ENCODE results near the gene DRC7.

The DRC7 gene

DNA sequence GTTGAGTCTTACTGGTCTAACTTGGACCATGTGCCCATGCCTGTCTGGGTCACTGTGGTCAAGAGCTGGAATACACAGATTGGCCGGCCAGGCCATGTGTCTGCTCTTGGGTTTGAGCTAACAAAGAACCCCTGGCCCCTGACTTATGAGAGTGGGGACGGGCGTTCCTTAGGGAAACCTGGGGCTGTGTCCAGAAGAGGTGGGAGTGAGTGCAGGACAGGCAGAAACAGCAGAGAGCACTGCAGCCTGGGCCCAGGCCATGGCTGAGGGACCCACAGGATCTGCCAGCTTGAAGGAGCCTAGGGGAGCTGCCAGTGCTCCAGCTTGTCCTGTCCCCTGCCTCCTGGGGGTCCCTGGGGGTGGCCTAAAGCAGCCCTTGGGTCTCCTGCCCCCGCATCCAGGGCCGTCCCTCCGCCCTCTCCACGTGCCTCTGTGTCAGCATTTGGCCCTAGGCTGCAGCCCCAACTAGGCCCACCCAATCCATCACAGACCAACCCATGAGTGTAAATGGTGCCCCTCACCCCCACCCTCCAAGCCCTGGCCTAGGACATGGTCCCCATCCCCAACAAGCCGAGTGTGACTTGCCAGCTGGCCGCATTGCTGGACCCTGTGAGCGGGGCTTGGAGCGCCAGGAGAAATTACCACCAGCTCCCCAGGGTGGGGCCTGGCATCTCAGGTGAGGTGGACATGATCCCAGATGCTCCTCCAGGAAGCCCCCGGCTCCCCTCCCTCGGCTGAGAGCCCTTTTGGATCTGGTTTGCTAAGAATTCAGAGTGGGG lies 12.5 kb upstream of the DRC7 start:
- H3K27me3 Mint-ChIP-seq, result no peaks in the 10 kb centered on the region
- DNase-seq, result no peak

DNA sequence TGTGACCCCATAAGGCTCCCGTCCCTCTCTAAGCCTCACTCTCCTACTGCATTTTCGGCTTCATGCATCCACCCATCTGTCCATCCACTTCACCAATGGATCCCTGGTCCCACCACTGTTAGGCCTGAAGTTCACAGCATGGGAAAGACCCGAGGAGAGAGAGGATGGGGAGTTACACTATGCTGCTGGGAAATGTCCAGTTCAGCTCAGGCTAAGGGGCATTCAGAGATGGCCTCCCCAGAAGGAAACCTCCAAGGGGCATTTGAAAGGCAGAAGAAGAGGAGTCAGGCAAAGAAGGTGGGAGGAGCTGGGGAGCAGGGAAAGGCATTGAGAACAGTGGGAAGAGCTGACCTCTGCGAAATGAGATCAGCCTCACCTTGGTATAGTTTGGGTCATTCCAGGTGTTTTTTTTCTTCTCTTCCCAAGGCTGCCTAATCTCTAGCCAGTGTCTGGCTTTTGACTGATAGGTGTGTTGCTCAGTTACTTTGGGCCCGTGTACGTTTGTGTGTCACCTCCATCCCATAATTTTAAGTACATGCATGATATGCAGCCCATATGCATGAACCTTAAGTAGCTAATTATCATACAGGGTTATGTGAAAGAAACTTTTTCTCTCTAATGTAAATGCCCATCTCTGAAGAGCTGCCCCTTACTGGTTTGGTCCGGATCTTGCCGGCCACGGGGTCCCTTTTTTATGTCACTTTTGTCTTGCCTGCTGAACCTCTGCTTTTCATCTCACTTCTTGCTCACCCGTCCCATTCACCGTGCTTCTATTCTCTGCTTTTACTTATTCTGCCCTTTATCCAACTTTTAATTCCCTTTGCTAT lies 11.6 kb upstream of the DRC7 start:
- peaks cover 2% of the 10 kb centered on the region for H3K4me1 Mint-ChIP-seq
- no peaks in the 10 kb centered on the region for H3K9me3 Mint-ChIP-seq
- DNase-seq, result no peak
- H3K4me3 Mint-ChIP-seq, result no peak overlapping the region
- H3K27me3 Mint-ChIP-seq, result no peaks in the 10 kb centered on the region
- no peak for ATAC-seq
- H3K27ac Mint-ChIP-seq, result peak overlapping the region in 1 of 2 donors; percentile 28

More for the DNA sequence above, 12.5 kb upstream of the DRC7 start:
- Mint-ChIP-seq H3K4me3 (no peak overlapping the region), H3K4me1 (no peaks in the 10 kb centered on the region), H3K27ac (peak overlapping the region in 1 of 2 donors; percentile 36), H3K9me3 (no peaks in the 10 kb centered on the region)
- peak; percentile 18 for ATAC-seq

DNA sequence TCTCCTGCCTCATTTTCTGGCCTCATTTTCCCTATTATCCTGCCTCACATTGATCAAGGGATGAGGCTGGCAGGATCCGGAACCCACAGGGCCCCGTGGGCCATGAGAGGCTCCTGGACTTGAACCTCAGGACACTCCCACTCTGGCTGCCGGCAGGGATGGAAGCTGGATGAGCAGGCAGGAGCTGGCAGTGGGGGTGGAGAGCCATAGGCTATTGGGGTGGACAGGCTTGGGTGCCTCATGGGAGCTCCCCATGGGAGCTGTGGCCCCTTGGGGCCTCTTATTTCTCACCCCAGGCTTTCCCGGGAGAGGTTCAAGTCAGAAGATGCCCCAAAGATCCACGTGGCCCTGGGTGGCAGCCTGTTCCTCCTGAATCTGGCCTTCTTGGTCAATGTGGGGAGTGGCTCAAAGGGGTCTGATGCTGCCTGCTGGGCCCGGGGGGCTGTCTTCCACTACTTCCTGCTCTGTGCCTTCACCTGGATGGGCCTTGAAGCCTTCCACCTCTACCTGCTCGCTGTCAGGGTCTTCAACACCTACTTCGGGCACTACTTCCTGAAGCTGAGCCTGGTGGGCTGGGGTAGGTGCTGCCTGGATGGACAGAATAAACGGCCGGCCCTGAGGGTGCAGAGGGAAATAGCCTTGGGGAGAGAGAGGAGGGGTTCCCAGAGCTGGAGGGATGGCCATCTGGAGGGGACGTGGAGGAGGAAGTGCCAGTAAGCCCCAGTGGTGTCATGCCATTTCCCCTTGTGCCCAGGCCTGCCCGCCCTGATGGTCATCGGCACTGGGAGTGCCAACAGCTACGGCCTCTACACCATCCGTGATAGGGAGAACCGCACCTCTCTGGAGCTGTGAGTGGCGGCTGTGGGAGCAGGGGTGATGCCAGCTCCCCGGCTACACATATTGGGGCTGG lies 10.7 kb upstream of the DRC7 start:
- ATAC-seq (no peak), DNase-seq (no peak)
- Mint-ChIP-seq H3K27ac (peak overlapping the region in 1 of 2 donors; percentile 38), H3K9me3 (no peaks in the 10 kb centered on the region), H3K4me1 (peaks cover 10% of the 10 kb centered on the region), H3K4me3 (no peak overlapping the region), H3K27me3 (no peaks in the 10 kb centered on the region)

DNA sequence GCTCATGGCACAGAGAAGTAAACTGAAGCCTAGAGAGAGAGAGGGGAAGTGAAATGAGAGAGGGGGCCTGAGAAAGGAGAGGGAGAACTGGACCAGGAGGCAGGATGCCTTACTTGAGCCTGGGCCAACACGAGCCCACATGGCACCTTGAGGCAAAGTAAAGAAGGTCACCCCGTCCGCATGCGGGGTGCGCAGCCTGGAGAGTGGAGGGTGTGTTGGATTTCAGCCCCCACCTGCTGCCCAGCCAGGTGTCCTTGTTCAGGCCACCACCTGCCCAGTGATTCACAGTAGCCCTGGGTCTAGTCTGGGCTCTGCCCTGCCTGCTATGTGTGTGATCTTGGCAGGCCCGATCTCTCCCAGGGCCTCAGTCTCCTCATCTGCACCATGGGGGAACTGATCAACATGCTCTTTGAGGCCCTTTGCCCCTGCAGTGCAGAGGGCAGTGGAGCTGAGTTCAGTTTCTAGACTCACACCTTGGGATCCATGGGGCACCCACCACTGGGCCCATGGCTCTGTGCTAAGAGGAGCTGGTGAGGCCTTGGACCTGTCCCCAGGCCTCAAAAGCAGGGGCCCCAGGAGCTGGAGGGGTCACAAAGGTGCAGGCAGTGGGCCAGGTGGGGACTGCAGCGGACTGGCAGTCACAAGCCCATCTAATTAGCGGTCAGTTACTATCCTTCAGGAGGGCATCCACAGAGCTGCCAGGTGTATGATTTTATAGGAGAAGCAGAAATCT lies 9.8 kb upstream of the DRC7 start:
- no peak overlapping the region for H3K4me3 Mint-ChIP-seq
- H3K27ac Mint-ChIP-seq, result peak overlapping the region in 1 of 2 donors; percentile 38
- H3K4me1 Mint-ChIP-seq, result peaks cover 19% of the 10 kb centered on the region
- no peaks in the 10 kb centered on the region for H3K9me3 Mint-ChIP-seq
- no peaks in the 10 kb centered on the region for H3K27me3 Mint-ChIP-seq
- DNase-seq, result no peak
- ATAC-seq, result no peak

DNA sequence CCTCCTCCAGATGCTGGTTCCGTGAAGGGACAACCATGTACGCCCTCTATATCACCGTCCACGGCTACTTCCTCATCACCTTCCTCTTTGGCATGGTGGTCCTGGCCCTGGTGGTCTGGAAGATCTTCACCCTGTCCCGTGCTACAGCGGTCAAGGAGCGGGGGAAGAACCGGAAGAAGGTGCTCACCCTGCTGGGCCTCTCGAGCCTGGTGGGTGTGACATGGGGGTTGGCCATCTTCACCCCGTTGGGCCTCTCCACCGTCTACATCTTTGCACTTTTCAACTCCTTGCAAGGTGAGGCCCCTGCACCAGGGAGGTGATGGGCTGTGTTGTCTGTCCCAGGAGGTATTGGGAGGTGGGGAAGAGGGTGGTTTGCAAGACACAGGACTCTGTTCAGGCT lies 9.0 kb upstream of the DRC7 start:
- Mint-ChIP-seq H3K27ac (no peak overlapping the region), H3K9me3 (no peaks in the 10 kb centered on the region), H3K27me3 (no peaks in the 10 kb centered on the region), H3K4me3 (no peak overlapping the region), H3K4me1 (peaks cover 28% of the 10 kb centered on the region)
- no peak for DNase-seq
- ATAC-seq, result no peak

DNA sequence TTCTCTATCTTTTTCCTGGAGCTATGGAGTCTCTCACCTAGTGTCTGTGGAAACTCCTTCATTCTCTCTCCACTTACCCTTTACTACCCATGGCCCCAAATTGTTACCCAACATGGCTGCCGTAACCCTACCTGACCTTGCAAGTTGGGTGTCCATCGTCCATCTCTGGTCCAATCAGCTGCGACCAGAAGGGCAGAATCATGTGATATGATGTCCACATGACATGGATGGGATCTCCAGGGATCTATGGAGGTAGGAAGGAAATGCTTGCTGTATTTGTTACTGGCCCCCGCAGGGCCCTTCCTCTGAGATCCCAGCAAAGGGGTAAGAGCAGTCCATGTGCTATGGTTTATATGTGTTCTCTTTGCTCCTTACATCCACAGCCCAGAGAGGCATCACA lies 8.0 kb upstream of the DRC7 start:
- Mint-ChIP-seq H3K9me3 (no peaks in the 10 kb centered on the region), H3K27me3 (no peaks in the 10 kb centered on the region), H3K27ac (no peak overlapping the region), H3K4me3 (no peak overlapping the region), H3K4me1 (peaks cover 33% of the 10 kb centered on the region)
- ATAC-seq (no peak), DNase-seq (no peak)

DNA sequence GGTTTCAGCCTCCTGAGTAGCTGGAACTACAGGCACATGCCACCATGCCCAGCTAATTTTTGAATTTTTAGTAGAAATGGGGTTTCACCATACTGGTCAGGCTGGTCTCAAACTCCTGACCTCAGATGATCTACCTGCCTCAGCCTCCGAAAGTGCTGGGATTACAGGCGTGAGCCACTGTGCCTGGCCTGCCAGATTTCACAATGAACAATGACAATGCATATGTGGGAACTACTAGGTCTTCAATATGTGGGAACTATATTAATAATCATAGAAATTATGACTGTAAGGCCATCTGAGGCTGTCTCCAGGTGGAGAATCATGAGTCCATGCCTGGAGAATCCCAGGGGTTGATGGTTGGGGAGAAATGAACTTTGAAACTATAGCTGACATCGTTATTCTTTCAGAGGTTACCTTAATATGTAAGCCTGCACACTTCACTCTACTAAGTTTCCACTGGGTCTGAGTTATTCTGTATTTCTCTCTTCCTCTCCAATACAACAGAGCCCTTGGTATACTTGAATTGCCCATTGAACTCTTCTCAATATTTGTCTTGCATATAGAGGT lies 7.2 kb upstream of the DRC7 start:
- Mint-ChIP-seq H3K27me3 (no peaks in the 10 kb centered on the region), H3K9me3 (no peaks in the 10 kb centered on the region), H3K27ac (peak overlapping the region in 1 of 2 donors; percentile 47), H3K4me3 (no peak overlapping the region), H3K4me1 (peaks cover 33% of the 10 kb centered on the region)
- DNase-seq (no peak), ATAC-seq (no peak)

DNA sequence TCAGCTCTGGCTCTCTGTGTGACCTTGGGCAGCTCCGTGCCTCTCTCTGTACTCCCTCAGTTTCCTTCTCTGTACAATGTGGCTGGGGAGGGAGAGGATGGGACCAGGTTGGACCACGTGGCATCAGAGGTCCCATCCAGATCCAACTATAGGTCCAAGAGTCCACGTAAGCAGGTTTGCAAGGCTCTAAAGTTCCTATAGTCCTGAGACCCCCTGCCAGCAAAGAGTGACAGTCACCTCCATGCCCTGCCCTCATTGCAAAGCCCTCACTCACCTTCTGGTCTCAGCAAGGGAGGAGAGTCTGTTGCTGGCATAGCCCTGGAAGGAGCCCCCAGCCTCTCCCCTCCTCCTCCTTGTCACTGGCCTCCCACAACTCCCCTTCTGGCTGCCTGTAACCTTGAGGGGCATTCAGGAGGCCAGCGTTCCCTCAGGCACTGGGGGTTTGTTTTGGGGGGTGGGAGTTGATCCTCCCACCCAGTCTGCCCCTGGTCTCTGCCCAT lies 6.1 kb upstream of the DRC7 start:
- peaks cover 33% of the 10 kb centered on the region for H3K4me1 Mint-ChIP-seq
- peak overlapping the region in 1 of 2 donors; percentile 84 for H3K4me3 Mint-ChIP-seq
- no peaks in the 10 kb centered on the region for H3K9me3 Mint-ChIP-seq
- no peak for ATAC-seq
- no peak overlapping the region for H3K27ac Mint-ChIP-seq
- DNase-seq, result no peak
- no peaks in the 10 kb centered on the region for H3K27me3 Mint-ChIP-seq

DNA sequence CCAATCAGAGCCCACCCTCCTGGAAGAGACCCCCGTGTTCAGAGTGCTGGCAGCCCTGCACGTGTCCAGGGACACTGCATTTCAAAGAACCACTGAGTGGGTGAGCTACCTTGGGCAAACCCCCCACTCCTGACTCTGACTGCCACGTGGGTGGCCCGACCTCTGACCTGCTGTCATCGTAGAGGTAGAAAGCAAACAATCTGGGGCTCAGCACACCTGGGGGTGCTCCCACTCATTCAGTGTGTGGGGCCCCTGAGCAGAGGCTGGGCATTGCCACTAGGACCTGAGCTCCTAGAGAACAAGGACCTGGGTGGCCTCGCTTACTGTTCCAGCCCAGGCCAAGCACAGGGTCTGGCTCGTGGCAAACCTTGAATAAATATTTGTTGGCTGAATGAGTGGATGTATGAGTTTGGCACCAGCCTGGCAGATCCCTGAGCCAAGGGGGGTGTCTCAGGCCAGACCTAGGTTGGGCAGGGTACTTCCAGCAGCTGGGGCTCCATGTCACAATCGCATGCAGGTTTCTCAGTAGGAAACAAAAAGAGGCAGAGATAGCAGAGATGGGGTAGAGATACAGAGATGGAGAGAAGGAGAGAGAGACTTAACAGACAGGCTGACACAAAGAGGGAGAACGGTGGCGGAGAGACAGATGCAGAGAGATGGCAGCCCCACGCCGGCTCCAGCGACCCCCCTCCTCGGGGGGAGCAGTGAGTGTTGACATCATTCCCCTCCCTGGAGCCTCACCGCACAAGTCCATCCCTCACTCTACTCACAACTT lies 5.4 kb upstream of the DRC7 start:
- Mint-ChIP-seq H3K27me3 (no peaks in the 10 kb centered on the region), H3K4me1 (peaks cover 33% of the 10 kb centered on the region), H3K4me3 (peak overlapping the region; percentile 80 to 84), H3K9me3 (no peaks in the 10 kb centered on the region), H3K27ac (peak overlapping the region; percentile 93 to 95)
- peak; percentile 9 for ATAC-seq
- no peak for DNase-seq

DNA sequence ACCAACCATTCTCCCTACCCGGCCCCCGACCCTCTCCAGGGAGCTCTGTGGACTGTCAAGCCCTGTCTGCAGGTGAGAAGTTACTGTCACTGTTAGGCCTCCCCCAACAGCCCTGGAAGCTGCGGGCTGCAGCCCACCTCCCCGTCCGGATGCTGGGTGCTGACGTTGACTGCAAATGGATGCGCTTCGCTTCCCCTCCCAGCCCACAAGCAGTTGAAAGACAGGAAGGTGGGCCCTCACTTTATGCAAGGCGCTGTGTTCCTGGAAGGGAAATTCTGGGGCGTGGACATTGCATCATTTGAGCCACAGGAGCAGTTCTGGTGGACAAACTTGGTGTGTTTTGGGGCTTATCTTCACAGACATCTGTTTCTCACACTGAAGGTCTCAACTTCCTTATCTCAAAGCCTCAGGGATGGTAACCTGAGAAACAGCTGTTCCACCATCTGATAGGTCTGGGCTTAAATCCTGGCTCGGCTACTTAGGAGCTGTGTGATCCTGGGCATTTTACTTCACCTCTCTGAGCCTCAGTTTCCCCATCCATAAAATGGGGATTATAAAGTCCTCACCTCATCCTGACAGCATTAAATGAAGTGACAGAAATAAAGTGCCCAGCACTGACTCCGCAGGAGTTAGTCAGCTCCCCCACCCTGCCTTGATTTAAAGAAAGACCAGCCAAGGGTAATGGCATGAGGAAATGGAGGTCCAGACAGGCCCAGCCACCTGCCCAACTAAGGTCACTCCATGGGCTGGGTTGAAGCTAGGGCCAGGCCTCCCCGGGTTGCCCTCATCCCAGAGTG lies 4.6 kb upstream of the DRC7 start:
- peaks cover 38% of the 10 kb centered on the region for H3K4me1 Mint-ChIP-seq
- ATAC-seq (peak; percentile 84), DNase-seq (peak; percentile 47 to 77)
- H3K27me3 Mint-ChIP-seq, result no peaks in the 10 kb centered on the region
- peak overlapping the region; percentile 80 to 84 for H3K4me3 Mint-ChIP-seq
- no peaks in the 10 kb centered on the region for H3K9me3 Mint-ChIP-seq
- peak overlapping the region; percentile 93 to 95 for H3K27ac Mint-ChIP-seq

DNA sequence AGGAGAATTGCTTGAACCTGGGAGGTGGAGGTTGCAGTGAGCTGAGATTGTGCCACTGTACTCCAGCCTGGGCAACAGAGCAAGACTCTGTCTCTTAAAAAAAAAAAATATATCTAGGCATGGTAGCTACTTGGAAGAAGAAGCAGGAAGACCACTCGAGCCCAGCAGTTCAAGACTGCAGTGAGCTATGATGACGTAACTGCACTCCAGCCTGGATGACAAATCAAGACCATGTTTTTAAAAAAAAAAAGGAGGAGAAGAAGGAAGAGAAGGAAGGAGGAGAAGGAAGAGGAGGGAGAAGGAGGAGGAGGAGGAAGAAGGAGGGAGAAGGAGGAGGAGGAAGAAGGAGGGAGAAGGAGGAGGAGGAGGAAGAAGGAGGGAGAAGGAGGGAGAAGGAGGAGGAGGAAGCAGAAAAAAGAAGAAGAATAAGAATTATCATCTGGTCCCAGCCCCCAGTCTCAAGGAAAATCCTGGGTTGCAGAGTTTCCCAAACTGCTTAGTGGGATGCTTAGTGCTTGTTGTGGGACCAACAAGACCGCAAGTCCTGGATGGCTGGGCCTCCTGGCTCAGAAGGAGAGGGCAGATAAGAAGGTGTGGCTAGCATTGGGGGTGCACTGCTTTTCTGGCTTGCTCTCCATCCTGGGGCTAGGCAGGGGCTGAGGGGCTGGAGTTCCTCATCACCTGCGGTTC lies 3.7 kb upstream of the DRC7 start:
- DNase-seq (no peak), ATAC-seq (no peak)
- peak overlapping the region; percentile 93 to 95 for H3K27ac Mint-ChIP-seq
- H3K4me3 Mint-ChIP-seq, result peak overlapping the region; percentile 80 to 84
- H3K27me3 Mint-ChIP-seq, result no peaks in the 10 kb centered on the region
- no peaks in the 10 kb centered on the region for H3K9me3 Mint-ChIP-seq
- H3K4me1 Mint-ChIP-seq, result peaks cover 43% of the 10 kb centered on the region

DNA sequence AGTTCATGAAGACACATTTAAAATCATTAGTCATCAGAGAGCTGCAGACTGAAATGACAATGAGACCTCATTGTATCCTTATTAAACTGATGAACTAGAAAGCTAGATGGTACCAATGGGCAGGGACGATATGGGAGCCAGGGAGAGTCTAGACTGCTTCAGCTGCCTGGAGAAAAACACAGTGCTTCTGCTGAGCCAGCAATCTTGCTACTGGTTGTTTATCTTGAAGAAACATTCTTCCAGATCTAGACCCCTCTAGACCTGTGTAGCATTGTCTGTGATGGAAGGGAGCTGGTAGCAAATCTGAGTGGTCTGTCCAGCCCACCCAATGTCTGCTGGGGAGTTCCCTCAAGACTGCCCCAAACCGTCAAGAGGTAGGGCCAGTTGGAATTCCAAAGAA lies 2.0 kb upstream of the DRC7 start:
- no peaks in the 10 kb centered on the region for H3K9me3 Mint-ChIP-seq
- DNase-seq, result no peak
- H3K4me3 Mint-ChIP-seq, result no peak overlapping the region
- peak overlapping the region in 1 of 2 donors; percentile 32 for H3K27ac Mint-ChIP-seq
- ATAC-seq, result no peak
- peaks cover 43% of the 10 kb centered on the region for H3K4me1 Mint-ChIP-seq
- H3K27me3 Mint-ChIP-seq, result no peaks in the 10 kb centered on the region

DNA sequence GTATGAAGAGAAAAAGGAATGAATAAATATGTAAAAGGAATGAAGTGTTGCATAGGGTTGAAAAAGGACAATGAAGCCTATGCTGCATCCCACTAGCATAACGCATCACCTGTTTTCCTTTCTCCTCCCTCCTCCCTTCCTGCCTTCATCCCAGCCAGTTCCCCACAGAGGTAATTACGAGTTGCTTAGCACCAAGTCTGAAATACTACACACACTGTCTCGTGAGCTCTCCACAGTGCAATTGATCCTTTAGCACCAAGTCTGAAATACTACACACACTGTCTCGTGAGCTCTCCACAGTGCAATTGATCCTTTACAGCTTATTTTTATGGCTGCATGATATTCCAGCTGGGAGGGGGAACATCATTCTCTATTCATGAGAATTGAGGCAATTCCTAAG lies 1.1 kb upstream of the DRC7 start:
- no peak for ATAC-seq
- H3K27ac Mint-ChIP-seq, result no peak overlapping the region

More for the DNA sequence above, 1.1 kb upstream of the DRC7 start:
- H3K9me3 Mint-ChIP-seq, result no peaks in the 10 kb centered on the region
- no peak for DNase-seq
- H3K4me1 Mint-ChIP-seq, result peaks cover 36% of the 10 kb centered on the region
- no peak overlapping the region for H3K4me3 Mint-ChIP-seq
- H3K27me3 Mint-ChIP-seq, result no peaks in the 10 kb centered on the region

All from stimulated activated naive CD8-positive, alpha-beta T cell treated with anti-CD3 and anti-CD28 coated beads, Interleukin-15, amount 100 ng/mL, for 72 hours (primary cell).